Vagina (tissue), 2 donors: ENCODE results near the gene SKIDA1. TPM values are rescaled to one million over a fixed set of nuclear protein-coding genes. Genes with fewer than 3 reads are reported as not detected.

Experiments
- DNase-seq, 2 donors: peaks; one replicate each; pipeline ENCODE4 v3.0.0-alpha.2; 2017; ENCODE audit errors: extremely low spot score in 2 of 2
- H3K27ac ChIP-seq: fragments of 200-600 bp; sonication (generic); one replicate; pipeline ENCODE4 v1.5.1; 2019
- H3K27me3 ChIP-seq: fragments of 200-600 bp; sonication (generic); one replicate; pipeline ENCODE4 v1.5.1; 2019
- H3K36me3 ChIP-seq, 2 donors: fragments of 200-600 bp; sonication (generic); one replicate each; pipeline ENCODE4 v1.5.1; 2017 to 2019
- H3K4me1 ChIP-seq: fragments of 200-600 bp; sonication (generic); one replicate; pipeline ENCODE4 v1.5.1; 2019
- H3K4me3 ChIP-seq, 2 donors: fragments of 200-600 bp; sonication (generic); 1 replicate in 1 of 2; 2 replicates in 1 of 2; pipeline ENCODE4 v1.5.1; 2016 to 2019
- H3K9me3 ChIP-seq: fragments of 200-600 bp; sonication (generic); one replicate; pipeline ENCODE4 v1.5.1; 2019
- CTCF ChIP-seq, 3 experiments: fragments of 450-650 bp in 2 of 3; fragments of 200-600 bp in 1 of 3; sonication (generic) in 1 of 3; IDR thresholded peaks; one replicate each; pipeline ENCODE4 v1.5.1; 2017 to 2019; ENCODE audit warnings: antibody characterized with exemption in 3 of 3, mild to moderate bottlenecking in 2 of 3, moderate library complexity in 2 of 3
- POLR2A ChIP-seq, 2 donors: fragments of 450-650 bp; IDR thresholded peaks; one replicate each; pipeline ENCODE4 v1.6.1; 2017; ENCODE audit warnings: antibody characterized with exemption in 2 of 2, mild to moderate bottlenecking in 2 of 2, moderate library complexity in 2 of 2
- POLR2AphosphoS5 ChIP-seq, 2 donors: sonication (generic); formaldehyde crosslinking; IDR thresholded peaks; one replicate each; pipeline ENCODE4 v1.9.0; 2017; ENCODE audit warnings: antibody characterized with exemption in 2 of 2, mild to moderate bottlenecking in 2 of 2, low read depth in 1 of 2; ENCODE audit not compliant: insufficient read depth in 1 of 2
- intact Hi-C: fragments of 100-400 bp; cut with DNase I; formaldehyde crosslinking; loops from one replicate; pipeline ENCODE4 v1.15.1; 2023
- total RNA-seq: library from RNA; depleted of rRNA; stranded (reverse); fragments of >200 nt; gene quantifications from one replicate; pipeline ENCODE4 v1.2.3, GENCODE V29; 2016

Gene SKIDA1
- total RNA-seq, 1 donor from 2014 or later: 2.7 TPM

- no peak for TF ChIP-seq CTCF (IDR thresholded peaks at IDR 0.05)
- no peak for TF ChIP-seq POLR2AphosphoS5 (IDR thresholded peaks at IDR 0.05; ENCODE audit: insufficient read depth in 1 of 2, low read depth in 1 of 2)
- no peak for TF ChIP-seq POLR2A (IDR thresholded peaks at IDR 0.05)
- intact Hi-C loops: no loop called here
- H3K4me1 ChIP-seq: peaks cover under 1% of the 10 kb centered on the region
Observed at GRCh38 chr10:21502348-21502740, 23.1 kb downstream of the SKIDA1 start.

GRCh38 chr10:21501731-21502347, 23.6 kb downstream of the SKIDA1 start:
- no peak for DNase-seq
- H3K36me3 ChIP-seq: no peaks in the 10 kb centered on the region

More at GRCh38 chr10:21502348-21502740, 23.1 kb downstream of the SKIDA1 start:
- H3K9me3 ChIP-seq: no peaks in the 10 kb centered on the region
- H3K27ac ChIP-seq: no peak overlapping the region
- H3K4me3 ChIP-seq: no peak overlapping the region
- H3K27me3 ChIP-seq: no peaks in the 10 kb centered on the region
- no peaks in the 10 kb centered on the region for H3K36me3 ChIP-seq
- DNase-seq: no peak

GRCh38 chr10:21501091-21501490, 24.4 kb downstream of the SKIDA1 start:
- no peak for DNase-seq
- Histone ChIP-seq H3K9me3 (no peaks in the 10 kb centered on the region), H3K4me1 (peaks cover 4% of the 10 kb centered on the region), H3K27ac (no peak overlapping the region), H3K27me3 (no peaks in the 10 kb centered on the region), H3K36me3 (no peaks in the 10 kb centered on the region), H3K4me3 (no peak overlapping the region)
- no peak for TF ChIP-seq POLR2A (IDR thresholded peaks at IDR 0.05)
- no peak for TF ChIP-seq POLR2AphosphoS5 (IDR thresholded peaks at IDR 0.05; ENCODE audit: insufficient read depth in 1 of 2, low read depth in 1 of 2)
- no peak for TF ChIP-seq CTCF (IDR thresholded peaks at IDR 0.05)
- intact Hi-C loops: no loop called here

More at GRCh38 chr10:21501731-21502347, 23.6 kb downstream of the SKIDA1 start:
- Histone ChIP-seq H3K9me3 (no peaks in the 10 kb centered on the region), H3K27me3 (no peaks in the 10 kb centered on the region), H3K27ac (no peak overlapping the region), H3K4me3 (no peak overlapping the region), H3K4me1 (peaks cover 4% of the 10 kb centered on the region)
- TF ChIP-seq CTCF (IDR thresholded peaks at IDR 0.05) (no peak), POLR2A (IDR thresholded peaks at IDR 0.05) (no peak), POLR2AphosphoS5 (IDR thresholded peaks at IDR 0.05; ENCODE audit: insufficient read depth in 1 of 2, low read depth in 1 of 2) (no peak)
- intact Hi-C loops: no loop called here

GRCh38 chr10:21500578-21500910, 24.9 kb downstream of the SKIDA1 start:
- Histone ChIP-seq H3K4me1 (peaks cover 4% of the 10 kb centered on the region), H3K27me3 (no peaks in the 10 kb centered on the region), H3K4me3 (peak overlapping the region in 1 of 2 donors; percentile 15), H3K9me3 (no peaks in the 10 kb centered on the region), H3K36me3 (no peaks in the 10 kb centered on the region), H3K27ac (no peak overlapping the region)
- DNase-seq: no peak
- no peak for TF ChIP-seq POLR2A (IDR thresholded peaks at IDR 0.05)
- TF ChIP-seq CTCF (IDR thresholded peaks at IDR 0.05): no peak
- TF ChIP-seq POLR2AphosphoS5 (IDR thresholded peaks at IDR 0.05; ENCODE audit: insufficient read depth in 1 of 2, low read depth in 1 of 2): no peak
- intact Hi-C loops: no loop called here
